DMS79 (cell line): ENCODE measurements around the gene CARMIL1.
"Not testable (repeated sequence)": the region's sequence is repeated elsewhere in the genome, so short reads cannot be mapped to it uniquely, and the experiment has no call there.

ENCODE experiments used
- DNase-seq: peaks from one replicate; lab custom pipeline; 2025; lab: John Stamatoyannopoulos, UW

Gene CARMIL1

DNA sequence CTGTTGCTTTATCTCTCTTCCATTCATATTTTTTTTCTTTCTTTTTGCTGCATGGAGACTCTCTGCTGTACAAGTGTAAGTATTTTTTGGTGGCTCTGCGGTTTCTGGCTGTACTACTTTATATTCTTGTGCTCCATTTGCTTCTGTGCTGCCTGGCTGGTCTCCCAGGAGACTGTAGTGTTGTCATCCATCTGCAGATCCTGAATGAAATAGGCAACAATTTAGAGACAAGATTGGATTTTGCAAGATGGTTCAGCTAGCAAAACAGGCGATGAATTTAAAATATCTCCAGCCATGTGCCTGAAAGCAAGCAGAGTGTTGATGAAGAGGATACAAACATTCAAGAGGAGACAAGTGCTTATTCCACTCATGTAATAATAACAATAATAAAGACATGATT lies 297.7 kb downstream of the CARMIL1 start:
- no peak for DNase-seq

DNA sequence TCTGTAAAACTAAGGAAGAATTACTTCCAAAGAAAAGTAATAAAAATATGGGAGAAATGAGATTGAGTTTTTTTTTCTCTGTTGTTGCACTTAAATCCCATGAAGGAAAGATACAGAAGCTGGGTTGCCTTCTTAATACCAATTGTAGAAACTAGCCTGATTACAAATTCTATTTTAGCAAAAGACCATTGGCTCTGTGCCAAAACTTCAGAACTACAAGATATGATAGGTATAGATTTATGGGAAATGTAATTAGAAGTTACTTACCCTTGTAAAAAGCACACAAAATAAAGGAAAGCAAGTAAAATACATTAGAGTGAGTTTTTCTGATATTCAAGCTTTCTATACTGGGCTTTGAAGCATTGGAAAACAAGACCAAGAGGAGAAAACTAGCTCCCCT lies 299.4 kb downstream of the CARMIL1 start:
- no peak for DNase-seq

DNA sequence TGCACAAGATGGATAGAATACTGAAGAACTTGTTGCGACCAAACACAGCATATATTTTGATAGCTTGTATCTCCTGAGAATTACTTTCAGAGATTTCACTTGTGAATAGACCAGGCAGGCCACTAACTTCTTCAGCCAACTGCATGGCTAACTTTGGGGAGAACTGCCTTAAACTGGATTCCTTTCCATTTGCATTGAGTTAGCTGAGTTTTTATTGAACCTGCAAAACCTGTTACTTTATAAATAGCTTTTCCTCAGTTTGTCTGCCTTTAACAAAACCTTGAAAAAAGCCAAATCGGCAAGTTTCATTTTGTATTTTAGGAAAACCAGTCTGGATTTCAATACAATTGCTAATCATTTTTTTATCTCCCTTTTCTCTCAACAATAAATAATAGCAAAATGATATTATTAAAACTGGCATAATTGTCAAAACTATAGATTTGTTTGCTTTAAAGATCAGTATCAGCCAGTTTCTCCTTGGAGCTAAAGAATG lies 300.3 kb downstream of the CARMIL1 start:
- no peak for DNase-seq

DNA sequence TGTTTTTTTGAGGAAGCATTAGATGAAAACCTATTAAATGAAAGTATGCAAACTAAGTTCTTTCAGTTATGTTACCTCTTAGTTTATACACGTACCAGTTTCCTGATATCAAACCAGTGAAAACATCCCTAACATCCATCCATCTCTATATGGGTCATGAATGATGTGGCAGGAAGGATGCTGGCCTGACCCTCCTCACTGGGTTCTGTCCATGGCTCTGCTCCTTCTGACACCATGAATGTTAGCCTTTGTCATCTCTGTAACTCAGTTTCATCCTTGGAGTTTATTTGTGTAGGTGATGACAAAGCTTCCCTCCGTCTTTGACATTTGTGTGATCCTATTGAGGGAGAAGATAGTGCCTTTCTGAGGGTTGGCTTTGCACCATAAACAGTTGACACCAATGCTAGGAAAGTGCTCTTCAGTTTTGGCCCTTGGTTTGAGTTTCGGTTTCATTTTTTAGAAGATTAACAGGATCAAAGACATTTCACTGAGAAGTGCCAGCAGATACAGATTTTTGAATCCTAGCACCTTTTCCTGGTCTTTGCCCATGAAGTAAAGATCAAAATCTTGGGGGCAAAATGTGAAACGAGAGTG lies 300.8 kb downstream of the CARMIL1 start:
- DNase-seq, result no peak

DNA sequence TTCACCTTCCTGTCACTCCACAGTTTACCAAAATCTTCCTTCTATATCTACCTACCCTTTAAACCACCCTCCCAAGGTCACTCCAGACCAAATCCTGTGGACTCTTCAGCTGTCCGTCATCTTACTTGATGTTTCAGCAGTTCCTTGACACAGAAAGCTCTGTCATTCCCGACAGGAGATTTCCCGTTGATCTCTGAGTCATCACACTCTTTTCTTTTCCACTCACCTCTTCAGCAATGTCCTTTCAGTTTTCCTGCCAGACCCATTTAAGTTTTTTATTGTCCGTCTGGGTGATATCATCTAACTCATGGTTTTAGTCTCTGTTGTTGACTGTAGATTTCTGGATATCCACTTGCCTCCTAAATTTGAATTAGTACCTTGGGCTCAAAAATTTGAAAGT lies 302.9 kb downstream of the CARMIL1 start:
- no peak for DNase-seq

DNA sequence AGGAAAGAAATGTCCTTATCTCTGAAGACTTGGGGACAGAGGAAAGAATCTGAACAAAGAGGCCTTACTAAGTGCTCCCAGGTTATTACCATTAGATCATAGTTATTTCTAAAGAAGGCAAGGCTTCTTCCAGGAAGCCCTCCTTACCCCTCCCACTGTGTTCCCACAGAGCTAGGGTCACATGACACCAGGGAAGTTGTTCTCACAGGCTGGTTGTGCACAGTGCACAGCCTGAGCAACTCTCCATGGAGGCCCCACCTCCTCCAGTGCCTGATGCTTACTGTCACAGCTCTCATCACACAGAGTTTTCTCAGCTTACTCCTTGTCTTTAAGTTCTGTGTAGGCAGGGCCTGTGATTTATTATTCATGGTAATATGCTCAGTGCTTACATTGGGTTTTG lies 303.9 kb downstream of the CARMIL1 start:
- DNase-seq, result no peak

DNA sequence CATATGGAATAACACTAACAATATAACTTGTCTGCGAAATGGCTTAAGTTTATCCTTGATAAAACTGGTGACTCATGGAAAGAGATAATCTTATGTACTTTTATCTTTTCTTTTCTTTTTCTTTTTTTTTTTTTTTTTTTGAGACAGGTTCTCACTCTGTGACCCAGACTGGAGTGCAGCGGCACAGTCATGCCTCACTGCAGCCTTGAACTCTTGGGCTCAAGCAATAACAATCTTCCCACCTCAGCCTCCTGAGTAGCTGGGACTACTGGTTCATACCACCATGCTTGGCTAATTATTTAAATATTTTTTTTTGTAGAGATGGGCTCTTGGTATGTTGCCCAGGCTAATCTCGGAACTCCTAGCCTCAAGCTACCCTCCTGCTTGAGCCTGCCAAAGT lies 304.7 kb downstream of the CARMIL1 start:
- no peak for DNase-seq

DNA sequence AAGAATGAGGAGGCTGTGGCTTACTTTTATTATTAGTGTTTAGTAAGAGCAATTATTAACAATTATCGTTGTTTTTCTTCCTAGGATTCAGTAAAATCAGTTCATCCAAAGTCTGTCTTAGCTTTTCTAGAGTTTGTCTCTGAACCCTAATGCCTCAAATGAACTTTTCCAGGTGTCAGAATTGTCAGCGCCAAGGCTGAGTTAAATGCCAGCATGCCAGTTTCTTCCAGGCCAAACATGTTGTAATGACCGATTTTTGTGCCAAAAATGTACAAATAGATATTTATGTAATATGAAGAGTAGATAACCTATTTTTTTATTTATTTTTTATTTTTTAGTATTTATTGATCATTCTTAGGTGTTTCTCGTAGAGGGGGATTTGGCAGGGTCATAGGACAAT lies 306.1 kb downstream of the CARMIL1 start:
- no peak for DNase-seq

DNA sequence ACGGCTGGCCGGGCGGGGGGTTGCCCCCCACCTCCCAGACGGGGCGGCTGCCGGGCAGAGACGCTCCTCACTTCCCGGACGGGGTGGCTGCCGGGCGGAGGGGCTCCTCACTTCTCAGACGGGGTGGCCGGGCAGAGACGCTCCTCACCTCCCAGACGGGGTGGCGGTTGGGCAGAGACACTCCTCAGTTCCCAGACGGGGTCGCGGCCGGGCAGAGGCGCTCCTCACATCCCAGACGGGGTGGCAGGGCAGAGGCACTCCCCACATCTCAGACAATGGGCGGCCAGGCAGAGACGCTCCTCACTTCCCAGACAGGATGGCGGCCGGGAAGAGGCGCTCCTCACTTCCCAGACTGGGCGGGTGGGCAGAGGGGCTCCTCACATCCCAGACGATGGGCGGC lies 306.9 kb downstream of the CARMIL1 start:
- DNase-seq, result not testable (repeated sequence)

DNA sequence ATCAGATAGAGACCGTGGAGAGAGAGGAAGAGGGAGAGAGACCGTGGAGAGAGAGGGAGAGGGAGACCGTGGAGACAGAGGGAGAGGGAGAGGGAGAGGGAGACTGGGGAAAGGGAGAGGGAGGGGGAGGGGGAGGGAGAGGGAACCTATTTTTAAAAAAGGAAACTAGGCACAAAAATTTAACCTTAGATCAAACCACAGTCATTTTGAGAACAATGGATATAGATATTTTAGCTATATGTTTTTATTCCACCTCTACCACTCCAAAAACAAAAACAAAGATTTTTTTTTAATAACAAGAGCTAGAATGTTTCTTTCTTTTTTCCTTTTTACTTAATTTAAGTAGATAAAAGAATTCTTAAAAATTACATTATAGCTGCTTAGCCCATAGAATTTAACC lies 307.8 kb downstream of the CARMIL1 start:
- no peak for DNase-seq

DNA sequence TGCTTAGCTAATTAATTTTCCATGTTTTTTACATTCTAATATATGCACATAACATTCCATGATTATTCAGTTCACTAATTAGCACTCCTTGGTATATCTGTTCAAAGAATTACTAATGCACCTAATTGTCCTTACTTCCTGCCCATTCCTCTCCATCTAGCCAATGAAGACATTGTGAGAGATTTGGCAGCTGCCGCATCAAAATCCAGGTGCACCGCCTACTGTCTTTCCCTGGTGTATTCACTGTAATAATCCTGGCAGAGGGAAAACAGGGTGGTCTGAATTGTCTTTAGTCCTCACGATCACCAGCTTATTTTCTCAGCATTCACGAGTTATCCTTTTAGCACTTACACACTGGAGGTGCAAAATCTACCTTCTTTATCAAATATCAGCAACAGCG lies 311.8 kb downstream of the CARMIL1 start:
- no peak for DNase-seq

DNA sequence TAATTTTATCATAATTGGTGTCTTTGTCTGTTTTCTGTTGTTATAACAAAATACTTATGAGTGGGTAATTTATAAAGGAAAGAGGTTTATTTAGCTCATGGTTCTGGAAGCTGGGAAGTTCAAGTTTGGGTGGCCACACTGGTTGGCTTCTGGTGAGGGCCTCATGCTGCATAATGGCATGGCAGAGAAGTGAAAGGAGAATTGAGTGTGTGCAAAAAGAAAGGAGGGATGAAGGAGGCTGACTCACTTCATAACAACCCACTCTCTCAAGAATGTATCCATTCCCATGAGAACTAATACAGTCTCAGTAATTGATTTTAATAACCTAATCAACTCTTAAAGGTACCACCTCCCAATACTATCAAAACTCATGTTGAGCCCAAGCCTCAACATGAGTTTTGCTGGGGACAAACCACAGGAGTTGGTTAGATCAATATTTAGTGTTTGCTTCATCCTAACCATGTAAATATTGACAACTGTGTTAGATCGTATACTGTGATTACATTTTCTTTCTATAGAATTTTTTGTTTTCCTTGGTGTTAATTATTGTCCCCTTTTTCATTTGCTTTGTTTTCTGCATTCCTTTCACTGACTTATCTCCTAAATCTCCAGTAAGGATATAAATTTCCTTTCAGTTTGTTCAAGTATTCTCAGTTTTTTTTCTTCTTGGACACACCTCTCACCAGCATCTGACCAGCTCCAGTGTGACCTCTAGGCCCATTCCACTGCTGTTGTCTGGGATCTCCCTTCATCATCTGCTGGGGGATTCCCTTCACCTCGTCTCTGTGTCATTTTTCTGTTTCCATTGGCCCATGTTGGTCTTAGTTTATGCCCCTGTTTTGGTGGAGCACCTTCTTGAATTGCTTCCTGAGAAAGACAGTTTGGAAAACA lies 318.0 kb downstream of the CARMIL1 start:
- no peak for DNase-seq

DNA sequence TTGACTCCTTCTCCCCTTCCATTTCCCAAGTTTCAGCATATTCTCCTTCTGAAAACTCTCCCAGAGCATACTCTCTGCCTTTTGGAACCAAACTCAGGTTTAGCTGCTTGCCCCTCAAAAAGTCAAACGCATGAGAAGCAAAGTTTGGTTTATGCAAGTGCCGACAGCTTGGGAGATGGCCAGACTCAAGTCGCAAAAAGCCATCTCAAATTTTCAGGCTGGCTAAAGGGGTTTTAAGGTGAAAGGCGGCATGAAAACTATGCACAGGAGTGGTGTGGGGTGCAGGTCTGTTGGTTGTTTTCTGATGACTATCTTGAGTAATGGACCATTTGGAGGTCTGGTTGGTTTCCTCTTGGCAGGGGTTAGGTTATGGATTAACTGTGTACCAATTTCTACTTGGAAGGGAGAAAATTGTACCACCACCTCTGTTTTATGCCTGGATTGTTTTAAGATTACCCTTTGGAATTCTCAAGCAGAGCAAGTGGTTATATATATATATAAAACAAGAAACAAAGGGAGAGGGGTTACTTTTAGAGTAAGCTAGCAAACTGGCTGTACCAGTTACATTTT lies 320.4 kb downstream of the CARMIL1 start:
- DNase-seq, result no peak

DNA sequence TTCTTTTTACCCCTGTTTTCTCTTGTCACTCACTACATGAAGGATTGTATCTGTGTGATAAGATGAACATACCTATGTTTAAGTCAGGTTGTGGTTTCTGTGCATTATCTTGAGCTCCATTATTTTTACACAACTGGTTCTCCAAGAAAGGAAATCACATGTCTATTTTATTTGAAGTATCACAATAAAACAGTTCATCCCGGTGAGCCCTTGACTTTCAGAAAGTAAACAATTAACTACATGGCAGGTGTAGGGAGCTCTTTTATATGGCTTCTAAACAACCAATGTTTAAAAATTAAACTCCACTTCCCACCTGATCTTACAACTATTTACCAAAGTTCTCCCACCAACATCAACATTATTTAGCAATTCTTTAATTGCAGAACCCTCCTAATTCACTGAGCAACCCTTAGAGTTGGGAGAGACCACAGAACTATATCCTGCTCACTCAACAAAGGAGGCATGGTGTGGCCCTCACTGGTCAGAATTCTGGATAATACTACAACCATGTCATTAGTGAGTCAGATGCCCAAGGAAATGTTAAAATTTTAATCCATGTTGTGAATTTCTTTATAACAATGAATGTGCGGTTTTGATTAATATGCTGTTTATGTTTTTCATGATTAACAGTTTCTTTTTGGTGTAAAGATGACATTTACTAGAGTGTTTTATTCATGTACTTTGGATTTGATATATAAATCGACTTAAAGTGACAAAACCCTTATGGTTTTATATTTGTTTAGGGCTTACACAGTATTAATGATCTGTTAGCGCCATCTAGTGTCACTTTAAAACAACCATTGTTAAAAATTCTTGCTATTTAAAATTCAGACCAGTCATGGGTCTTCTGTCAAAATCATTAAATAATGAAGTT lies 322.9 kb downstream of the CARMIL1 start:
- no peak for DNase-seq

DNA sequence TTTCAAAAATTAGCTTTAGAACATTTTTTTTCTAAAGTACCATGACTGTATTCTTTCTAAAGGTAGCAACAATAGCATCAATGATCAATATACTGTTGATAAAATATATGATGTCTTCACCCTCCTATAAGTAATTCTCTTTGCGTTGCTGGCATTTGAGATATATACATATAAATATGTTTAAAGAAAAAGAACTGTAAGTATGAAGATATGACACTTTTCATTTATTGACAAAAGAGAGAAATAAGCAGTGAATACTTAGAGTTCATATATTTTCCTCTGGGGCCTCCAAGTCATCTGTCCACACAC lies 323.5 kb downstream of the CARMIL1 start:
- no peak for DNase-seq

DNA sequence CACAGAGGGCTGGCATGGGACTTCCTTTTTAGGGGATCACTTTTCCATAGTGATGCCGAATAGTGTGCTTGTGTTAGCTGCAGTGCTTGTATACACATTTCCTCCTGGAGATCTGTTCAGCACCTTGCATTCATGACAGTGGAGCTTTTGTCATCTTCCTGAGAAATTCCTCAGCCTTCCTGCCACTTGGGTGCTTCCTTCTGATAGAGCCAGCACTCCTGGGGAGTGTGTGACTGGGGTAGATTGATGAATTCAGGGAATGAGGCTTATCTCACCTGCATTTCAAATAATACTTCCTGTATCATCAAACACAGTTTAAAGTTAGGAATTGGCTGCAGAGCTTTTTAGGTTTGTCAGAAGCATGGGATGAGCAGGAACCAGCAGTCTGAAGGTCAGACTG lies 324.1 kb downstream of the CARMIL1 start:
- no peak for DNase-seq

DNA sequence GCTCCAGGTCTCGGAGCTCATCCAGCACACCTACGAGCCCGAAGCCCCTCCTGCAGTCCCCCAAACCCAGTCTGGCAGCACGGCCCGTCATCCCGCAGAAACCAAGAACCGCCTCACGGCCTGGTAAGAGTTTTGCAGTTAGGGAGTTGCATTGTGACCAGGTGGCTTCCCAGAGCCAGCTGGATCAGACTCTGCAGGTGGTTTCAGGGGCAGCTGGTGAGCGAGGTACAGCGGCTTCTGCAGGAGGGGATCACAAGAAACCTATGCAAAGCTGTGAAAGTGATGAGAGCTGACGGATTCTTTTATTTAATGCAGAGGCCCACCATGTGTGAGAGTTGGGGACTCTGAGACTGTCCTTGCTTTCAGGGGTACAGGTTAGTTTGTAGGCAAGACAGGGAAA lies 327.0 kb downstream of the CARMIL1 start:
- no peak for DNase-seq

DNA sequence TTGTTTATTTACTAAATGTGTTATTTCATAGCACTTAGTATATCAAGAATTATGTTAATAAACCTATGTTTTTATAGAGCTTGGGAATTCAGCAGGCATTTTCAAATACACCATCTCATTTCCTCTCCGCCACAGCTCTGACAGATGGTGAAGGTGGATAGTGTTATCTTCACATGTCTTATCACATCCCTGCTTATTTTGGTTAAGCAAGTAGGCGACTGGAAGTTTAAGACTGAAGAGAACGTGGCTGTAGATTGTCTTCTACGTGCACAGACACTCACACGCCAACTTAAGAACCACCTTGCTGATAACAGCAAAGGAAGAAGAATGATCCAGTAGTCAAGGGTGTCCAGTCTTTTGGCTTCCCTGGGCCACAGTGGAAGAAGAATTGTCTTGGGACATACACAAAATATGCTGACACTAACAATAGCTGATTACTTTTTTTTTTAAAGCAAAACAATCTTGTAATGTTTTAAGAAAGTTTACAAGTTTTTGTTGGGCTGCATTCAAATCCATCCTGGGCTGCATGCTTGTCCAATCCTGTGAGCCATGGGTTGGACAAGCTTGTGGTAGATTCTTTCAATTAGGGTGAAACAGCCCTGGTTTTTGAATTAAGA lies 329.5 kb downstream of the CARMIL1 start:
- no peak for DNase-seq

DNA sequence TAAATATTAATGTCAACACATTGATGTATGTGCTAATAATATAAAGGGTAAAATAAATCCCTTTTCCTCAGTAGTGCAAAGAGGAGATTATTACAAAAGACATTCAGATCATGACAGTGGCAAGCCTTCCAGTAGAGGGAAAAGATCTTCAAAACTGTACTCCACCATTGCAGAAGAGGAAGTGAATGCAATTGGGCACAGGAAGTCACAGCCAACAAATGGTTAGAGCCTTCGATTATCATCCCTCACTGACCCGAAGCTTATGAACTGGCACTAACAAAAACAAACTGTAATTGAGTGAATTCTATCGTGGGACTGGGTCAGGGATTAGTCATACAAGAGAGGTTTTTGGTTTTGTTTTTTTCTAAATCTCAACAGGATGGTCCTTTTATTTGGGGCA lies 333.5 kb downstream of the CARMIL1 start:
- no peak for DNase-seq

DNA sequence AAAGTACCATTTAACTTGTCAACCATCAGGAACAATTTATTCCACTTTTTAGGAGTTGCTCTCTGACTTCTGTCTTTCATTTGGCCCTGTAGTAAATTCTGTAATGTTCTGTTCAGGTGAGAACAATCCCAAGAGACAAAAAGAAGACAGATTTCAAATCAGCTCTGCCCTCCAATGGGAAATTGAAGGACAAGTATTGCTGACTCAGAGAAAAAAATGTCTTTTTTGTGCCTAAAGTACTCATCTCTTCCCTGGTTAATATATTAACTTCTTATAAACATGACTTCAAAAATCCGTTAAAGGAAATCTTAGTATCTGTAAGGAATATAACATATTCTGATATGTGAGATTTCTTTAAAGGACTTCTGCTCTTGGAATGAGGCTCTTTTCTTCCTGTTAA lies 334.2 kb downstream of the CARMIL1 start:
- DNase-seq, result no peak

DNA sequence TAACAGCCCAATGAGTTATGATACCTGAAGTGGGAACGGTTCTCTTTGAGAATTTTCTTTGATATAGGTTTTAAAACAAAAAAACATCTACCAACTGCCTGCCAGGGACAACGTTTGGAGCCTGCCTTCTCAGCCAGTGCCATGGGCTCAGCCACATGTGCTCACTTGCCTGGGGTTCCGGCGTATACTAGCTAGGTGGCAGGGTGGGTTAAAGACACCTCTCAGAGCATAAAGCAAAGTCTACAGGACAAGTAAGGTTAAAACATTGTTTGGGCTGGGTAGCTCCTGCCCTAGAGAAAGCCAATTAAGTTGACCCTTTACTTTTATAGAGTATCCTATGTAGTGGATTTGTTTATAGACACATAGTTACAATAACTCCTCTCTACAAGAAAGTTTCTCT lies 334.9 kb downstream of the CARMIL1 start:
- DNase-seq, result no peak

DNA sequence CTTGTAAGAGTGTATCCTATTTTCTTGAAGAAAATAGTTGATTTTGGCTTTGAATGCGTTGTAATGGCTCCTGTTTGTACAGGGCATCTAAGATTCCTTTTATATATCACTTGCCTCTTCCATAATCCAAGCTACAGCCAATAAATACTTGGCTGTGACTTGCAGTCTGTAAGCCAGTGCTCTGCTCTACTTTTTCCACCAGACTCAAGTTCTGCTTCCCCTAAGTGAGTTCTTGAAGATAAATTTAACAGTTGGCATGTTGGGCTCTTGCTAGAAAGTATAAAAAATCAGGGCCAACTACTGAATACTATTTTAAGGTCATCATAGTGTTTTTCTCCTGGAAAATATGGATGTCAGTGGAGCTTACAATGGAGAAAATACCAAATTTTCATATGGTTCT lies 336.3 kb downstream of the CARMIL1 start:
- no peak for DNase-seq
